HCT116 (cell line): Measurements from ENCODE around the gene RHBDD1. TPM values are rescaled to one million over a fixed set of nuclear protein-coding genes. Genes with fewer than 3 reads are reported as not detected.

Experiments
- ATAC-seq: fragments of 200-7000 bp; cut with Tn5 transposase; 2 replicates; pipeline ENCODE4 v1.9.1; 2020; ENCODE audit warnings: mild to moderate bottlenecking, moderate library complexity
- BruUV-seq: library from RNA; stranded (reverse); fragments of 400-500 nt; replicated peaks from 2 replicates; lab custom pipeline; 2021; lab: Mats Ljungman, UMichigan
- CTCF ChIA-PET: fragments of 300-600 bp; sonication (Branson Sonifier 250); formaldehyde crosslinking; loops from one replicate; lab custom pipeline; 2021; ENCODE audit warnings: antibody characterized with exemption; lab: Charles Lee
- POLR2A ChIA-PET: fragments of 300-600, 350-600 bp; sonication (Branson Sonifier 250); formaldehyde crosslinking; loops from one replicate; lab custom pipeline; 2021; ENCODE audit warnings: antibody characterized with exemption; lab: Charles Lee
- RAD21 ChIA-PET, 2 experiments: fragments of 300-600 bp; sonication (Branson Sonifier 250); formaldehyde crosslinking; loops; one replicate each; lab custom pipeline; 2023; ENCODE audit warnings: low total read pairs in 2 of 2; ENCODE audit not compliant: uncharacterized antibody in 2 of 2, unreplicated experiment in 2 of 2, low non-redundant PET in 1 of 2; lab: Charles Lee
- DNase-seq: peaks from one replicate; pipeline ENCODE4 v3.0.0-alpha.2; 2010; ENCODE audit warnings: low read depth, low spot score
- H2AFZ ChIP-seq: fragments of 200-600 bp; shearing (Covaris generic), sonication (generic); 2 replicates; pipeline ENCODE4 v1.6.1; 2017; ENCODE audit warnings: low read depth, mixed run types, mixed read lengths, antibody characterized with exemption, low read length; ENCODE audit not compliant: poor library complexity, severe bottlenecking
- H3K27ac ChIP-seq: 2 replicates; pipeline ENCODE4 v1.5.1; 2012; ENCODE audit warnings: low read depth, low read length
- H3K27me3 ChIP-seq: fragments of 200-600 bp; sonication (generic); 2 replicates; pipeline ENCODE4 v1.6.1; 2016; ENCODE audit warnings: mixed run types, low read length, mixed read lengths; ENCODE audit not compliant: insufficient read depth
- H3K36me3 ChIP-seq, 2 experiments: fragments of 200-500 bp in 1 of 2; fragments of 200-600 bp in 1 of 2; sonication (Bioruptor generic) in 1 of 2; sonication (generic) in 1 of 2; 2 replicates each; pipeline versions ENCODE4 v1.5.1 to v1.6.1; 2014 to 2016; ENCODE audit warnings: low read length in 2 of 2, inconsistent platforms in 1 of 2, mixed read lengths in 1 of 2, mixed run types in 1 of 2; ENCODE audit not compliant: insufficient read depth in 2 of 2, control insufficient read depth in 1 of 2
- H3K4me1 ChIP-seq, 2 experiments: fragments of 200-600 bp in 1 of 2; sonication (generic) in 1 of 2; 2 replicates each; pipeline versions ENCODE4 v1.5.1 to v1.6.1; 2012 to 2017; ENCODE audit warnings: low read length in 2 of 2, inconsistent platforms in 1 of 2, mild to moderate bottlenecking in 1 of 2, mixed read lengths in 1 of 2, mixed run types in 1 of 2, moderate library complexity in 1 of 2; ENCODE audit not compliant: insufficient read depth in 2 of 2, control insufficient read depth in 1 of 2
- H3K4me2 ChIP-seq: fragments of 200-600 bp; sonication (generic); 2 replicates; pipeline ENCODE4 v1.6.1; 2017; ENCODE audit warnings: mixed run types, low read length, mixed read lengths
- H3K4me3 ChIP-seq, 2 experiments: fragments of 200-600 bp in 1 of 2; sonication (generic) in 1 of 2; replicated peaks in 1 of 2; 2 replicates each; pipeline ENCODE4 v1.5.1; 2011 to 2016; ENCODE audit warnings: low read length in 2 of 2, control low read depth in 1 of 2, low read depth in 1 of 2, mild to moderate bottlenecking in 1 of 2, mixed read lengths in 1 of 2, mixed run types in 1 of 2
- H3K79me2 ChIP-seq: fragments of 200-600 bp; sonication (generic); 2 replicates; pipeline ENCODE4 v1.6.1; 2017; ENCODE audit warnings: mild to moderate bottlenecking, mixed run types, low read length, moderate library complexity, mixed read lengths; ENCODE audit not compliant: insufficient read depth
- H3K9ac ChIP-seq: fragments of 200-600 bp; sonication (generic); 2 replicates; pipeline ENCODE4 v1.6.1; 2016; ENCODE audit warnings: low read length, mixed read lengths
- H3K9me2 ChIP-seq: fragments of 200-600 bp; sonication (generic), shearing (Covaris generic); 2 replicates; pipeline ENCODE4 v1.6.1; 2017; ENCODE audit warnings: mixed run types, mild to moderate bottlenecking, moderate library complexity; ENCODE audit not compliant: insufficient read depth
- H3K9me3 ChIP-seq, 2 experiments: fragments of 200-500 bp in 1 of 2; fragments of 200-600 bp in 1 of 2; sonication (Bioruptor generic) in 1 of 2; sonication (generic) in 1 of 2; 2 replicates each; pipeline ENCODE4 v1.6.1; 2014 to 2017; ENCODE audit warnings: low read length in 2 of 2, mixed read lengths in 2 of 2, inconsistent platforms in 1 of 2, low read depth in 1 of 2, mild to moderate bottlenecking in 1 of 2, mixed run types in 1 of 2, moderate library complexity in 1 of 2; ENCODE audit not compliant: control insufficient read depth in 1 of 2, insufficient read depth in 1 of 2
- H4K20me1 ChIP-seq: fragments of 200-600 bp; sonication (generic), shearing (Covaris generic); 2 replicates; pipeline ENCODE4 v1.6.1; 2017; ENCODE audit warnings: mixed run types, mild to moderate bottlenecking, moderate library complexity; ENCODE audit not compliant: insufficient read depth
- EZH2 ChIP-seq: fragments of 200-600 bp; sonication (generic); IDR thresholded peaks from 2 replicates; pipeline ENCODE4 v1.6.1; 2017; ENCODE audit warnings: antibody characterized with exemption, mixed run types
- POLR2A ChIP-seq: IDR thresholded peaks from 2 replicates; pipeline ENCODE4 v1.7.0; 2011; ENCODE audit warnings: borderline replicate concordance; ENCODE audit not compliant: insufficient read depth, insufficient read length; ENCODE audit errors: extremely low read depth
- POLR2AphosphoS5 ChIP-seq: IDR thresholded peaks from 2 replicates; pipeline ENCODE4 v1.6.1; 2011; ENCODE audit warnings: mild to moderate bottlenecking, low read depth, low read length, moderate library complexity
- YY1 ChIP-seq: IDR thresholded peaks from 2 replicates; pipeline ENCODE4 v1.6.1; 2011; ENCODE audit warnings: low read length, low read depth, moderate library complexity, mild to moderate bottlenecking; ENCODE audit not compliant: insufficient replicate concordance; ENCODE audit errors: extremely low read depth
- ZBTB33 ChIP-seq: IDR thresholded peaks from 2 replicates; pipeline ENCODE4 v1.6.1; 2011; ENCODE audit warnings: mild to moderate bottlenecking, low read length, moderate library complexity; ENCODE audit not compliant: insufficient replicate concordance; ENCODE audit errors: extremely low read depth
- intact Hi-C: fragments of 100-400 bp; cut with micrococcal nuclease; formaldehyde crosslinking; loops from 2 replicates; pipeline ENCODE4 v1.10.0; 2022
- total RNA-seq: library from RNA; stranded (reverse); gene quantifications from one replicate; pipeline ENCODE4 v1.2.1, GENCODE V29; 2021; ENCODE audit not compliant: unreplicated experiment

The RHBDD1 gene
- total RNA-seq, 1 experiment from 2014 or later = 73.8 TPM

GRCh38 chr2:226800941-226801784, 34.7 kb upstream of the RHBDD1 start:
- no TSS peak for BruUV-seq
- H4K20me1 ChIP-seq = no peaks in the 10 kb centered on the region
- H3K9me3 ChIP-seq = peaks cover 0 to 22% of the 10 kb centered on the region in 2 experiments; a peak in 1 of 4 replicates
- H3K9ac ChIP-seq = peak overlapping the region; percentile 87; the same call in 1 of the 2 replicates
- TF ChIP-seq POLR2AphosphoS5 = no peak
- no peak for TF ChIP-seq YY1
- peak; percentile 6 for TF ChIP-seq POLR2A
- TF ChIP-seq EZH2 = no peak
- TF ChIP-seq ZBTB33 = no peak
- TF ChIP-seq, all 23 proteins: peak for 1
- no peak overlapping the region for H2AFZ ChIP-seq
- ChIA-PET CTCF (interaction anchor here (0.9 to 3.5 kb wide), 6 partner anchors 149 to 1130 kb away, joined by 3 to 12 read pairs (median 6); no protein-coding TSS in a partner anchor), RAD21 (interaction anchor here (1.4 to 2.1 kb wide), 2 partner anchors 147 to 151 kb away, joined by 3 to 8 read pairs; no protein-coding TSS in a partner anchor), POLR2A (interaction anchor here (1.5 to 2.1 kb wide), 2 partner anchors 149 to 190 kb away, joined by 8 to 10 read pairs; no protein-coding TSS in a partner anchor)
- DNase-seq (no peak), ATAC-seq (no peak)
- H3K4me2 ChIP-seq = peak overlapping the region; percentile 95; the same call in 1 of the 2 replicates
- H3K27me3 ChIP-seq = no peaks in the 10 kb centered on the region
- H3K4me1 ChIP-seq = peaks cover 31 to 74% of the 10 kb centered on the region in 2 experiments; a peak in 3 of 4 replicates
- H3K9me2 ChIP-seq = no peaks in the 10 kb centered on the region
- H3K36me3 ChIP-seq = peaks cover 0 to 27% of the 10 kb centered on the region in 2 experiments; a peak in 1 of 4 replicates
- peak overlapping the region; percentile 88 for H3K27ac ChIP-seq
- no peak overlapping the region for H3K4me3 ChIP-seq
- H3K79me2 ChIP-seq = peaks cover 42% of the 10 kb centered on the region
- intact Hi-C loops = loop anchor here (2.0 to 10.0 kb wide), 5 partner anchors 150 to 914 kb away; no protein-coding TSS in a partner anchor
